OCI-LY7 (cell line): ENCODE measurements around the gene OR51B4.

Experiments used
- CTCF ChIP-seq: fragments of 200-600 bp; sonication (generic); conservative IDR thresholded peaks from 2 replicates; pipeline ENCODE4 v1.5.1; 2014; ENCODE audit warnings: mild to moderate bottlenecking, antibody characterized with exemption, low read length, moderate library complexity, mixed read lengths
- EZH2phosphoT487 ChIP-seq: fragments of 200-600 bp; sonication (generic); IDR thresholded peaks from 2 replicates; pipeline ENCODE4 v1.6.1; 2018; ENCODE audit warnings: low read depth, borderline replicate concordance, mild to moderate bottlenecking, mixed run types, antibody characterized with exemption, low read length, moderate library complexity, mixed read lengths

GRCh38 chr11:5351208-5351607, 49.5 kb upstream of the OR51B4 start, which contains the start of gene OR51B6:
- TF ChIP-seq CTCF (no peak), EZH2phosphoT487 (no peak)
